CD4-positive, alpha-beta T cell treated with Interleukin-4 for 1 hour (primary cell): ENCODE results near the gene ELMOD3.
"Not testable (repeated sequence)": the region's sequence is repeated elsewhere in the genome, so short reads cannot be mapped to it uniquely, and the experiment has no call there.

Experiments
- DNase-seq, 2 donors: peaks; one replicate each; pipeline ENCODE4 v3.0.0-alpha.2; 2020 to 2022

ELMOD3 gene

DNA sequence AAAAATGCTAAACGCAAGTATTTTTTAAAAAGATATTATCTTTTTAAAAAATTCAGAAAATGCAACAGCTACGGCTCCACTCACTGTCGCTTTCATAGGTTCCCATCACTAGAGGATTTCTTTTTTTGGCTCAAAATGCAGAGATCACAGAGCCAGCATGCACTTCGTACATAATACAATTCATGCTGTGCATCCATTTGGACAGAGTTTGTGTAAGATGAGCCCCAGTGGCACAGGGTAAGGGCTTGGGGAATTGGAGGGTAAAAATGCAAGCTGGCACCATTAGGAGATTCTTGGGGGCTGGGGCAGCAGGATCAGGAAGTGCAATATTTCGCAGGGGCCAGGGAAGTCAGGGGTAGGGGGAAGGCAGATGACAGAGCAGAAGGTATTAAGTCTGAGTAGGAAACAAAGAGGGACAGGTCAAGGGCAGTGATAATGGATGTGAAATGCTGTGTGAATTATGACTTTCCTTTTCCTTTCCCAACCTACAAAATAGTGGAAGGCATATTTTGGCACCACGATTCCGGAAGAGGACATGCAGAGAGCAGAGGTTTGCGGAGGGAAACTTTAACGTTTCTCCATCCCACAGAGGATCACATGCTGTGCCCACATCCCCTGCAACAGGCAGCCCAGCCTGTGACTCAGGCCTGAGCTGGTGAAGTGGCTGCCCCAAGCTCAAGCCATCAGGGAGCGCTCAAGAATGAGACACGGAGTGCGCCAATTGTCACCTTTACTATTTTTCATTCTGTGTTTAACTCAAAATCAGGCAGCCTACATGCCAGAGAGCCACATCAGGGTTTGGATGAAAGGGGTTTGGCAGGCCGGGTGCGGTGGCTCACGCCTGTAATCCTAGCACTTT is 50.9 kb downstream of the ELMOD3 start:
- peak; percentile 66 to 73 for DNase-seq

DNA sequence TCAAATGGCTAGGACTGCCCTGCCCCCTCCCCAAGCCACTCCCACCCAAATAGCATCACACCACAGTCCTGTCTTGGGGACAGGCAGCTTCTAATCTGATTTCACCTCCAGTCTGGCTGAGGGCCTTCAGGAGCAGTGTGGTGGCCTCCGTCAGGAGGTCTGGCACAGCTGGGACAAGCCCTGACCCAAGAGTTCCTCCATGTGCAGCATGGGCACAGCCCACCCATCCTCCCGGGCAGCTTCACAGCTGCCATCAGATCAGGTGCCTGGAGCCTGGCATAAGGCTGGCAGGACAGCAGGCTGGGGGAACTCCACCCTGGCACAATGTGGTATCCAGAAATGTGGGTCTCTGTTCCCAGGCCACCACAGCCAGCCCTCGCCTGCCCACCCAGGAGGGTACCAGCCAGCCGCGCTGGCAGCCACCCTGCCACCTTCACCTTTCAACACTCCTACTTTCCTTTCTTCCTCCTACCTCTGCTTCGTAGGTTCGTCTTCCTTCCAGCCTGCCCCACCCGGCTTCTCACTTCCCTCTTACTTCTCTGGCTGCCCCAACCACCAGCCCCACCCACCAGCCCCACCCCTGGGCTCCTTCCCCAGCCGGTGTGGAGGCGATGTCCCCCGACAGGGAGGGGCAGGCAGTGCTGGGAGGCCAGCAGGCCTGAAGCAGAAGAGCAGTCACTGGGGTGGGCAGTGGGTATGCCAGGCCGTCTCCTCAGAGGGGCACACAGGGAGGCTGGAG is 55.4 kb downstream of the ELMOD3 start, which contains the start of gene CAPG:
CAPG (minus strand) TSS at position 522 of the 739 bp plus-strand sequence. CDS start 8,221 bp downstream, outside the sequence.
- DNase-seq, result peak; percentile 46 to 74

DNA sequence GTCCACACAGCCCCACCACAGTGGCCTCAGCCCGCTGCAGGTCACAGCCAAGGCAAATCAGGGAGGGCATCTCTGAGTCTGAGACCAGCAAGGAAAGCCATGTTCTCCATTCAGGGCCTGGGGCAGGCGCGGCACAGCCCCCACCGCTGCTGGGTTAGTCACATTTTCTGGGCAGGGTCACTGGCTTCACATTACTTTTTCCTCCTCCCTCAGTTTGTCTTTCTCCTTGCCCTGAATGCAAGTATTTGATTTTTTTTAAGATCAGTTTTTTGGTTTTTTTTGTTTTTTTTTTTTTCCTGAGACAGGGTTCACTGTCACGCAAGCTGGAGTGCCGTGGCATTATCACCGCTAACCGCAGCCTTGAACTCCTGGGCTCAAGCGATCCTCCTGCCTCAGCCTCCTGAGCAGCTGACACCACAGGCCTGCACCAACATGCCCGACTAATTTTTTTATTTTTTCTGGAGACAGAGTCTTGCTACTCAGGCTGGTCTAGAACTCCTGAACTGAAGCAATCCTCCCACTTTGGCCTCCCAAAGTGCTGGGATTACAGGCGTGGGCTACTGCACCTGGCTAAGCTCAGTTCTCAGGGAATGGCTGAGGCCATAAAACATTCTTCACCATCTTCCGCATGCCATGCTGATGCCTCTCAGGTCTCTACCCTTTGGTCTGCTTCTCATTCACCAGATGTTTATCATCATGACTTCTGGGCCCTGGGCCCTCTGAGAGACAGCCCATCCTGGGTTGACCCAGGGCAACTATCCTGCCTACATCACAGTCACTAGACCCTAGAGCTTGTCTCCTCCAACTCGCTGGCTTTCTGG is 56.2 kb downstream of the ELMOD3 start:
- no peak for DNase-seq

DNA sequence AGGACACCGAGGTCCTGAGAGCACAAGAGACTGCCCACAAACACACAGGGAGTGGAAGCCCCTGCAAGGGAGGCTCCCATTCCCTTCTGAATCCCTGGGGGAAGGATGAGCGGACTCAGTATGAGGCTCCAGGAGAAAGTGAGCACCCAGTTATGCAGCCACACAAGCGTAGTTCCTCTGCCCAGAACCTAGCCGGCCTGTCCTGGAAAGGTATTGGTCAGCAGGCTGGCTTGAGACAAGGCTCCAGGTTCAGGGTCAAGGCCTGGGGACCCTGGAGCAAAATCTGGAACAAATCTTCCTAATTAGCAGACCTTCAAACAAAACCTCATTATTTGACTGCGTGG is 56.8 kb downstream of the ELMOD3 start:
- DNase-seq, result no peak

DNA sequence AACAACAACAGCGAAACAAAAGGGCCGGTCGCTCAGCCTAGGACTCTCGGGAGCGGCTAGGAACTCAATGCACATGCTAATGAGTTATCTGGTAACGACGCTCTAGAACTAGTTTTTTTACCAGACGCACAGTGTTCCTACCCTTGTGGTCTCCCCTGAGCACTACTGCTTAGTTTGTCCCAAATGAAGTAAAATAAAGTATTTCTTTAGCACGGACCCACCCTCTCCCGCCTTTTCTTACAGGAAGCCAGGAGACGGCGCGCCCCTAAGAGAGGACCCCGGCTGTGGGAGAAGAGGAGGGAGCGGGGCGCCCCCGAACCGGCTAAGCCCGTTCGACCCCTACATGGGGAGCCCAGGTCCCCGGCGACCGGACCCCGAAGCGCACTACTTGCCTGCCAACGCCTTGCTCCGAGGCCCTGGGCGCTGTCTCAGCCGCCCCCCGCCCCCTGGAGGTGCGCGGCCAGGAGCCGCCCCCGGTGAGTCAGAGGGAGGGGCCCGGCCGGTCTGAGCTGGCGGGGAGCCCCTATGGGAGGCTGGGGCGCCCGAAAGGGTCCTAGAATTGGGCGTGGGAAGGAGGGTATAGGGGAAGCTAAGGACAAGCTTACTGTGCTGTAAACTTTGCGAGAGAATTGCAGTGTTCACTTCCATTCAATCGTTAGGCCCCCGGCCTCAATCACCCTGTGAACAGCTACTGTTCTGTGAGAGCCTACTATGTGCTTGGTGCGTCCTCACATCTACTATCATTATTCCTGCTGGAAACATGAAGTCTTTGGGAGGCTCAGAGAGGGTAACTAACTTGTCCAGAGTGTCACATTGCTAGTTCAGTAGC is 59.2 kb downstream of the ELMOD3 start:
- peak in 1 of 2 donors; percentile 55 for DNase-seq

DNA sequence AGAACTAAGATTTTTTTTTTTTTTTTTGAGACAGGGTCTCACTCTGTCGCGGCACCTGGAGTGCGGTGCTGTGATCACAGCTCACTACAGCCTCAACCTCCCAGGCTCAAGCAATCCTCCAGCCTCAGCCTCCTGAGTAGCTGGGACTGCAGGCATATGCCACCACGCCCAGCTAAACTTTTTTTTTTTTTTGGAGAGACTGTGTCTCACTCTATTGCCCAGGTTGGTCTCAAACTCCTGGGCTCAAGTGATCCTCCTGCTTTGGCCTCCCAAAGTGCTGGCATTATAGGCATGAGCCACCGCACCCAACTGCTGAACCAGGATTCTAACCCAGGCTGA is 59.8 kb downstream of the ELMOD3 start:
- not testable (repeated sequence) for DNase-seq

DNA sequence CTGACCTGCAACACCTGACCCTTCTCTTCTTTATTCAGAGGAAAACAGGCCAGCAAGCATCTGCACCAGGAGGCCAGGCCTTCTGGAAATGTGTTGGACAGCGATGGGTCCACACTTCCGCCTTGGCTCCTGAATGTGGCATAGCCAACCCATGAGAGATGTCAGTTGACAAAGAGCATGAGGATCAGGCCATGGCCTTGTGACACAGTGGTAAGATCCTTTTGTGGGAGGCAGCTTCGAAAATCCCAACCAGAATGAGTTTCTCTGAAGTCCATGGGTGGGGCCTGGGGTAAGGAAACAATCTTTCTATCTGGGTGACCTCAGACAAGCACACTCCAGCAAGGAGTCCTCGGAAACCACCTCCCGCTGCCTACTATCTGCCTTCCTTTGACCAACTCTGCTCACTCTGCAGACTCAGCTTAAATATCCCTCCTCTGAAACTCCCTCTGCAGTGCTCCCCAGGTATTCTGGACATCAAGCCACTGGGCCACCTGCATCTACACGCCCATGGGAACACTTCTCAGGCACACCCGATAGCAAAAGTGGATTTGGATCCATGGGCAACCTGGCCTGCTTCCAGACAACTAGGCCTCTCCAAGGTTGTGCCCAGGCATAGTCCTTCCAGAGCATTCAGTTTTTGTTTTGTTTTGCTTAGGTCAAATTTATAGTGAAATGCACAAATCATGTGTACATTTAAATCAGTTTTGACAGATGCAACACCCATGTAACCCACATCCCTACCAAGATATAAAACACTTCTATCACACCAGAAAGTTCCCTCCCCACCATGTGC is 60.4 kb downstream of the ELMOD3 start:
- no peak for DNase-seq

DNA sequence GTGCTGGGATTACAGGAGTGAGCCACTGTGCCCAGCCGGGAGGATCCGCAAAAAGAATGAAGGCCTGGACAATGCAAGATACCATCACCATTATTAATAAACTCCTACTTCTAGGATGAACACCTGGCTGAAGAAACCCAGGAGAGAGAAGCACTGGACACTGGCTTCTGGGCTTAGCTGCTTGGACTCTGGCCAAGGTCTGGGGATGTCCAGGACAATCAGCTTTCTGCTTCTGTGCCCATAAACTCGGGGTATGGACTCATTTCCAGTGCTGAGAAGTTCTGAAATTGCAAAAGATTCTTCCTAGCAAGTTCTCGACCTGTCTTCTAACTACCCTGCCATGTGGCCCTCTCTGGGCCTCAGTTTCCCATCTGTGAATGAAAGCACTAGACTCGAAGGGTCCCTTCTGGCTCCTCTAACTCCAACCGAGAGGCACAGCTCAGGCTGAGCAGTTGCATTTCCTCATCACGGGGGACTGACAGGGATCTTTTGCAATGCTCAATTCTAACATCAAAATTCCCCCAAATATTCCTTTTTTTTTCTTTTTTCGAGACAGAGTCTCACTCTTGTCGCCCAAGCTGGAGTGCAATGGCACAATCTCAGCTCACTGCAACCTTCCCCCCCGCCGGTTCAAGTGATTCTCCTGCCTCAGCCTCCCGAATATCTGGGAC is 61.5 kb downstream of the ELMOD3 start:
- no peak for DNase-seq

DNA sequence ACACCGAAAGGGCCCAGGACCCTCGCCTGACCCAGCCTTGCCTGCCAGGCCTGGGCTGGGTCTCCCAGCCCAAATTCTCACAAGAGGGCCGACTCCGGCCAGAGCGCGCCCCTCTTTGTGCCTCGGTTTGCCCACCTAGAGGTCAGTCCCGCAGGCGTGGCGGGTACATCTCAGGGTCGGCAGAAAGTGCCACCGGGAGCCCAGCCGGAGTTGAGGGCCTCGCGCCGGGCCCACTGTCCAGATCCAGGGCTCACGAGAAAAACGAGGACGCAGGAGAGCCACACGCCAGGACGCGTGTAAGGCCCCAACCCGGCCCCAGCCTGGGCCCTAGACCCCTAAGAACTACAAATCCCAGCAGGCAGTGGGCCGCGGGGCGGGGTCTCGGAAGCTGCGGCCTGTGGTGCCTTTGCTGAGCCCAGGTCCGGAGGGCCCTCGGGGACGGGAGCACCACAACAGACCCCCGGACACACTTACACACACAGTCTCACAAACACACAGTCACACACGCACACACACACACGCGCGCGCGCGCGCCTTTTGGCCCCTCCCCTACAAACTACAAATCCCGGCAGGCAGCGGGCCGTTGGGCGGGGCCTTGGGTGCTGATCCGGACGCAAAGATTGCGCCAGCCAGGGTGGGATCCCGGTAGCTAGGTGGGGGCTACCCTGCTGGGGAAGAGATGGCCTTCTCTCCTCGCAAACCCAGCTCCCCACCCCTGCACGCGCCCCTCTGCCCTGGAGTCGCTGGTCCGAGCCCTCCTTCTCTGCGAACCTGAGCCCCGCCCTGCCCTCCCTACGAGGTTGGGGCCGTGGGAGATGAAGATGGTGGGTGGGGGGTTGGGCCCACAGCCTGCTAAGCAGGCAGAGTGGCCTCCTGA is 63.8 kb downstream of the ELMOD3 start, which contains the start of gene SH2D6:
SH2D6 (plus strand) TSS at position 583 of the 877 bp plus-strand sequence. CDS start 10,752 bp downstream, outside the sequence.
- DNase-seq, result peak; percentile 80 to 86

DNA sequence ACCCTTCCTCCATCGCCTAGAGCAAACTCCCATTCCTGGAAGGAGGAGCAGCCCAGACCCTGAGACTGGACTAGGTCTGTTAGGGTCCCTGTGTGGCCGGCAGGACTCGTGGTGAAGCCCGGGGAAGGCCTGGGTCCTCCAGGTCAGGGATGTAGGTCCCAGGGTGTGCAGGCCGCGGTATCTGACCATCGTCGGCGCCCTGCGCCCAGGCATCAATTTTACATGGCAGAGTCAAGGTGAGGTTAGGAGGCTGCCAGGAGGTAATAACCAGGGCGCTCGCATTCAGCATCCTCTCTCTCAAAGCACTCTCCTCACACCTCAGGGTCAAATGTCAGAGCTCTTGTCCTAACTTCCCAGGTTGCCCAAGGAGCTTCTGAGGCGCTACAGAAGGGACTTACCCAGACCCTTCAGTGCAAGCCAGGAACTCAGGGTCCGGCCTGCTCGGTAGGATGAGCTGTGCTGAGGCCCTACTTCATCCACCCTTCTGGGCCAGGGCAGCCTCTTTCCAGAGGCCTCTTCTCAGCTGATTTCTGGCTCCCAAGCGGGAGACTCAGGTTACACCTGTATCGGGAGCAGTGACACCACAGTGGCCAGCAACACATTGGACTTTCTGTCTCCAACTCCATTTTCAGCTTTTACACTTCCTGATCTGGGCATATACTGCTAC is 64.6 kb downstream of the ELMOD3 start:
- DNase-seq, result no peak

DNA sequence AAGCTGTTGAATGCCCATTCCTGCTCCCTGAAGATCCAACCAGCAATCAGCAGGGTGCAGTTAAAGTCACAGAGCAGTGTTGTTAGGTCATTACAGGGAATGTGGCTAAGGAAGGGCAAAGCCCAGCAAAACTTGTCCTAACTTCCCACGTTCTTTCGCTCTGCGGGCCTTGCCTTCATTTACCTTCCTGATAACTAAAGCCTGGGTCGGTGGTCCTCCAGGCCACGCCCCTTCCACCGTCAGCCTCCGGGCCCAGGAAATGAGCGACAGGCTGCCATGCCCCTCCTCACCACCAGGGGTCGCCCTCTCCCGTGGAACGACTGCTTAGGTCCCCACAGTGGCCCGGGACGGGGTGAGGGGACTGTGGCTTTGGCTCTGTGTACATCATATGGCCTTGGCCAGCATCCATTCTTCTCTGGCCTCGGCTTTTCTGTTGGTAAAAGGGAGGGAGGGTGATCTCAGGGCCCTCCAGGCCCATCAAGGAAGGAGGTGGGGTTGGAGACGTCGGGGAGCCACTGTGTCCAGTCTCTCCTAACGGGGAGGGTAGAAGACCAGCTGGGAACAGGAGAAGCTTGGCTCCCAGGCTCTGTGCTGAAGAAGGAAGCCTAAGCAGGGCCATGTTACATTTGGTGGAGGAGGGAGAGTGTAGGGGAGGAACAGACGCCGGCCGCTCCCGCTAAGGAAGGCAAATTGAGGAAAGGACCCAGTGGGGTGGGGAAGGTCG is 66.1 kb downstream of the ELMOD3 start:
- peak; percentile 88 to 89 for DNase-seq

DNA sequence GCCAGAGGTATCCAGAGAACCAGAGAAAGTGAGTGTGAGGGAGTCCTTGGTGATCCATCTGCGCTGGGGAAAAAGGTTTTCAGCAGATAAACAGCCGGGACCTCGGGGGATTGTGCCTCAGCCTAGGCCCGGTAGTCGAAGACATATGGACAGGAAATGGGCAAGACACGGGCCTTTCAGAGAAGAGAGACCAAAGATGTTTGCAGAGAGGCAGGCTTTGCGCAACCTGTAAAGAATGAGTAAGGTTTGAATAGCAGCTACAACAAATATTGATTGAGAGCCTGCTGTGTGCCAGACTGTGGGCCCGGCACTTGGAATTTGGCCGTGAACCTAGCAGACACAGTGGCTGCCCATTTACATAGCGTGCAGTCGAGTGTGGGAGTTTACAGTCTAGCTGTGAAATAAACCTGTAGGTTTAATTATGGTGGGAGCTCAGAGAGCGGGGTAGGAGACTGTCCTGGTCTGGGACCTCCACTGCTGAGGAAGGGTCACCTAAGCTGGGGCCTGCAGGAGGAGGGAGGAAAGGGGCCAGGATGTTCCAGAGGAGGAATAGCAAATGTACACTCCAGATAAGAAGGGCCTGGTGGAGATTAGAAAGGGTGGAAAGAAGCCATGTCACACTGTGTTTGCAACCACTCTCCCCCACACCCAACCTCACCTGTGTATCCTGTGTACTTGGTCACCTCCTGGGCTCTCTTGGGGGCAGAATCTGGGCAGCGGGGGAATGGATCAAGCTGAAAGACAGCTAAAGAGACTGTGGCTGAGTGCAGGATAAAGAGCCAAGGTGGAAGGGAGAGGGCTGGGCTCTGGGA is 66.9 kb downstream of the ELMOD3 start:
- no peak for DNase-seq

DNA sequence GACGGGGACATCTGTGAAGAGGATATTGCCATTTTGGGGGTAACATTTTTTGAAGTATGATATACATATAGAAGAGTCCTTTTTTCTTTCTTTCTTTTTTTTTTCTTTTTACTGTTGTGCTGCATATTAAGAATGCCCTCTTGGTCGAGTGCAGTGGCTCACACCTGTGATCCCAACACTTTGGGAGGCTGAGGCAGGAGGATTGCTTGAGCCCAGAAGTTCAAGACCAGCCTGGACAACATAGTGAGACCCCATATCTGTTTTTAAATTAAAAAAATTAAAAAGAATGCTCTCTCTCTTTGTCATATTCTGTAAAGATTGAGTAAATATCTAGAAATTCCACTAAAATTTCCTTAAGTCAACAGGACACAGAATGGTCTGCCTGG is 67.5 kb downstream of the ELMOD3 start:
- no peak for DNase-seq

DNA sequence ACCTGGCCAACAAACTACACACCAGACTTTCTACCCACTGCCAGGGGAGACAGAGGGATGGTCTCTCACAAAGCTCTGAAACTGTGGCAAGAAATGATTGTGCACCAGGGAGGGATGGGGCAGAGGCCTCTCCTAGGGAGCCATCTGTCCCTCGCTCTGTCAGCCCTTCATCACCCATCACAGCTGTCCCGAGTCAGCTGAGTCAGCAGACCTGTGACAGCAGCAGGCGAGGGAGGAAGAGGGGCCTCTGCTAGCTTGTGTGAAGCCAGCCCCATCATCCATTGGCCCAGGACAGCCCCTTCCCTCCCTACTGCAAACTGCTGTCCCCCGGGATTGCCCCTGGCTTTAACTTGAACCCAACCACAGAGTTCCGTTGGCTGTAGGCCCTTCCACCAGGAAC is 69.0 kb downstream of the ELMOD3 start:
- DNase-seq, result no peak

DNA sequence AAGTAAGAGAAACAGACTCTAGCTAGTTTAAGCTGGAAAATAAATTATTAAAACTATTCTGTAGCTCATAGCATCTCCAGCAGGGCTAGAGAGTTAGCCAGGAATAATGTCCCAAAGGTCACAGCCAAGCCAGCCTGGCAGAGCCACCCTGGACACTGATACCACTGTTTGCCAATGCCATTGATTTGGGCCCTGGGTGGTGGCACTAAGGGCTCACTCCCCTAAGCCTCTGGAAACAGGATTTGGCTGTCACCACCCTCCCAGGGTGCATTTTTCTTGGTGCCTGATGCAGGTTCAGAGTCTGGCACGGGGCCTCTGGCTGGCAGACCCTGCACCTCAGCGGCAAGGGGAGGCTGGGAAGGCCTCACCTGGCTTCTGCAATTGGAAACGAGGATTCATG is 71.0 kb downstream of the ELMOD3 start:
- no peak for DNase-seq

DNA sequence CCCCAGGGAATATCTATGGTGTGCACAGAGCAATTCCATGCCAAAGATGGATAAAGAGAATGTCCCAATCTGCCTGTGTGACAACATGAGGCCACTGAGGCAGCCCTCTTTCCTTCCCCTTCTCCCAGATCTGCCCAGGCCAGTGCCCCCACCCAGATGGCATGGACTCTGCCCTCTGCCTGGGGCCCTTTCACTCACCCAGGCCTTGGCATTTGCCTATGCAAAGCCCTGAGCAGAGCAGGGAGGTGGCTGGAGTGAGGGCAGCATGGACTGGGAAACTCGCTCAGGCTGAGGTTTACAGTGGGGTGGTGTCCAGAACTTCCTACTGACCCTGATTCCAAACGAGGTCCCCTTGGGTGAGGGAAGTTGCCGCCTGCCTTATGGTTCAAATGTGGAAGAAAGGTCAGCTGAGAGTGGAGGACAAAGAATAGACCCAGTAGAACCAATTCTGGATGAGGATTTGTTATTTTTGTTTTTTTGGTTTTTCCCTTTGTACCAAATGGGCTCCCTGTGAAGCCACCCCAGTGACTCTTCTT is 72.8 kb downstream of the ELMOD3 start:
- DNase-seq, result no peak

DNA sequence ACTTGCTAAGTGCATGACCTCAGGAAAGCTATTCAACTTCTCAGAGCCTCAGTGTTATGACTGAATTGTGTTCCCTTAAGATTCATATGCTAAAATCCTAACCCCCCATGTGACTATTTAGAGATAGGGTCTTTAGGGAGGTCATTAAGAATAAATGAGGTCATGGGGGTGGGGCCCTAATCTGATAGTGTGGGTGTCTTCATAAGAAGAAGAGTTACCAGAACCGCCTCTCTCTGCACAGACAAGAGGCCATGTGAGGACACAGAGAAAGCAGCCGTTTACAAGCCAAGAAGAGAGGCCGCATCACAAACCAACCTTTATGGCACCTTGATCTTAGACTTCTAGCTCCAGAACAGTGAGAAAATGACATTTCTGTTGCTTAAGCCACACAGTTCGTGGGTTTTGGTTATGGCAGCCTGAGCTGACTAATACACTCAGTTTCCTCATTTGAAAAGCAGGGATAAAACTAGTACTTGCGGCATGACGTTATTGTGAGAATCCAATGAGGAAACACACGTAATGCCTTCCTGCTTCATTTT is 73.8 kb downstream of the ELMOD3 start:
- no peak for DNase-seq
